Karpas-422 (cell line): ENCODE data around the gene KIF21B. TPM values are rescaled to one million over a fixed set of nuclear protein-coding genes. Genes with fewer than 3 reads are reported as not detected.
"Not testable (repeated sequence)": the region's sequence is repeated elsewhere in the genome, so short reads cannot be mapped to it uniquely, and the experiment has no call there.

ENCODE experiments used
- DNase-seq: peaks from one replicate; pipeline ENCODE4 v3.0.0-alpha.2; 2015
- H2AFZ ChIP-seq: fragments of 200-600 bp; sonication (generic); 2 replicates; pipeline ENCODE4 v1.6.1; 2014; ENCODE audit warnings: antibody characterized with exemption, low read length, mixed read lengths
- H3K27ac ChIP-seq: fragments of 200-600 bp; sonication (generic); 2 replicates; pipeline ENCODE4 v1.5.1; 2014; ENCODE audit warnings: mild to moderate bottlenecking, low read length, moderate library complexity
- H3K27me3 ChIP-seq: fragments of 200-600 bp; sonication (generic); 2 replicates; pipeline ENCODE4 v1.6.1; 2014; ENCODE audit warnings: low read length, mixed read lengths
- H3K36me3 ChIP-seq: fragments of 200-600 bp; sonication (generic); 2 replicates; pipeline ENCODE4 v1.6.1; 2014; ENCODE audit warnings: low read length, mixed read lengths; ENCODE audit not compliant: insufficient read depth
- H3K4me1 ChIP-seq: fragments of 200-600 bp; sonication (generic); 2 replicates; pipeline ENCODE4 v1.6.1; 2014; ENCODE audit warnings: mild to moderate bottlenecking, low read length, mixed read lengths
- H3K4me2 ChIP-seq: fragments of 200-600 bp; sonication (generic); 2 replicates; pipeline ENCODE4 v1.6.1; 2014; ENCODE audit warnings: low read length, low read depth, mild to moderate bottlenecking; ENCODE audit not compliant: poor library complexity, severe bottlenecking
- H3K4me3 ChIP-seq: fragments of 200-600 bp; sonication (generic); 2 replicates; pipeline ENCODE4 v1.5.1; 2014; ENCODE audit warnings: mild to moderate bottlenecking, antibody characterized with exemption, low read length, mixed read lengths
- H3K79me2 ChIP-seq: fragments of 200-600 bp; sonication (generic); 2 replicates; pipeline ENCODE4 v1.6.1; 2014; ENCODE audit warnings: mild to moderate bottlenecking, low read length, mixed read lengths
- H3K9ac ChIP-seq: fragments of 200-600 bp; sonication (generic); 2 replicates; pipeline ENCODE4 v1.6.0; 2014; ENCODE audit warnings: low read length
- H3K9me2 ChIP-seq: fragments of 200-600 bp; sonication (generic), shearing (Covaris generic); replicated peaks from 2 replicates; pipeline ENCODE4 v1.6.0; 2014; ENCODE audit warnings: mild to moderate bottlenecking, low read length, moderate library complexity; ENCODE audit not compliant: insufficient read depth
- H3K9me3 ChIP-seq: fragments of 300-700, 200-600 bp; sonication (generic); 2 replicates; pipeline ENCODE4 v1.6.1; 2014; ENCODE audit warnings: low read length, mixed read lengths
- H4K20me1 ChIP-seq: fragments of 200-600 bp; sonication (generic); 2 replicates; pipeline ENCODE4 v1.6.1; 2014; ENCODE audit warnings: mild to moderate bottlenecking, antibody characterized with exemption, low read length, low read depth; ENCODE audit not compliant: insufficient read depth
- total RNA-seq: library from RNA; depleted of rRNA; stranded (reverse); fragments of >200 nt; shearing (Covaris generic); gene quantifications from 2 replicates; pipeline ENCODE4 v1.2.3, GENCODE V29; 2014; ENCODE audit warnings: low replicate concordance

Gene KIF21B
- total RNA-seq, 1 experiment from 2014 or later = 0.22 TPM

DNA sequence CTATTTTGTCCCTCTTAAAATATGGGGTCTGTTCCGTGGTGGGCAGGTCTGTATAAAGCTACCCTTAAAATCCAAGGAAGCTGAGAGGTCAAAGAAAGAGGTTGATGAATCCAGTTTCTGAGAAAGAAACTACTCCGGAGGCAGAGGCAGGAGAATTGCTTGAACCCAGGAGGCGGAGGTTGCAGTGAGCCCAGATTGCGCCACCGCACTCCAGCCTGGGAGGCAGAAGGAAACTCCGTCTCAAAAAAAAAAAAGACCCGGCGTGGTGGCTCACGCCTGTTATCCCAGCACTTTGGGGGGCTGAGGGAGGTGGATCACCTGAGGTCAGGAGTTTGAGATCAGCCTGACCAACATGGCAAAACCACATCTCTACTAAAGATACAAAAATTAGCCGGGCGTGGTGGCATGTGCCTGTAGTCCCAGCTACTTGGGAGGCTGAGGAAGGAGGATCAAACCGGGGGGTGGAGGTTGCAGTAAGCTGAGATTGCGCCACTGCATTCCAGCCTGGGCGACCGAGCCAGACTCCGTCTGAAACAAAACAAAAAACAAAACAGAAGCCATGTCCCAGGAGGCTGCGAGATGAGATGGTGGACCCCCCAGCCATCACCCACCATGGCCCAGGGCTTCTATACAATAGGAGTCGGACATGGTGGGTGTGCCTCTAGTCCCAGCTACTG lies 88.1 kb downstream of the KIF21B start:
- not testable (repeated sequence) for H3K27ac ChIP-seq, H3K79me2 ChIP-seq, H3K4me1 ChIP-seq, DNase-seq, H3K9ac ChIP-seq, H2AFZ ChIP-seq, H3K9me3 ChIP-seq, H3K4me2 ChIP-seq, H3K9me2 ChIP-seq, H3K36me3 ChIP-seq, H4K20me1 ChIP-seq, H3K4me3 ChIP-seq, H3K27me3 ChIP-seq

DNA sequence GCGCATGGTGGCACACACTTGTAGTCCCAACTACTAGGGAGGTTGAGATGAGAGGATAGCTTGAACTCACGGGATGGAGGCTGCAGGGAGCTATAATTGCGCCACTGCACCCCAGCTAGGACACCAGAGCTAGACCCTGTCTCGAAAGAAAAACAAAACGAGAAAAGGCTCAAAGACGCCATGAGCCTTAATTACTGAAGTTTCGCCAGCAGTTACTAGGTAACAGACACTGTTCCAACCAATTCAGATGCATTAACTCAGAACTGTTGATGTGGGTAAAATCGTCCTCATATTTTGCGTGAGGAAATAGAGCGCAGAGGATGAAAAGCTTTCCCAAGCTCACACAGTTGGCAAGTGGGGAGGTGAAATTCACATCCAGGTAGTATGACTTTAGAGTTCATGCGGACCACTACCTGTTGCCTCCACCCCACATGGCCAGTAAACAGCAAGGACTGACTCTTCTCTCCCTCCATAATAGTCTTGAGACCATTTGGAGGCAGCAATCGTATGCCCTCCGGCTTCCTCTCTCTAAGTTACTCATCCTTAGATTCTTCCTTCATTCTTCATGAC lies 88.8 kb downstream of the KIF21B start:
- Histone ChIP-seq H3K9ac (no peak overlapping the region), H3K36me3 (no peaks in the 10 kb centered on the region), H3K4me3 (no peak overlapping the region), H3K27me3 (no peaks in the 10 kb centered on the region), H3K27ac (no peak overlapping the region), H3K79me2 (no peaks in the 10 kb centered on the region), H4K20me1 (no peaks in the 10 kb centered on the region), H3K9me3 (no peaks in the 10 kb centered on the region), H3K4me1 (no peaks in the 10 kb centered on the region), H3K9me2 (no peaks in the 10 kb centered on the region), H2AFZ (no peak overlapping the region), H3K4me2 (no peak overlapping the region)
- peak; percentile 37 for DNase-seq

DNA sequence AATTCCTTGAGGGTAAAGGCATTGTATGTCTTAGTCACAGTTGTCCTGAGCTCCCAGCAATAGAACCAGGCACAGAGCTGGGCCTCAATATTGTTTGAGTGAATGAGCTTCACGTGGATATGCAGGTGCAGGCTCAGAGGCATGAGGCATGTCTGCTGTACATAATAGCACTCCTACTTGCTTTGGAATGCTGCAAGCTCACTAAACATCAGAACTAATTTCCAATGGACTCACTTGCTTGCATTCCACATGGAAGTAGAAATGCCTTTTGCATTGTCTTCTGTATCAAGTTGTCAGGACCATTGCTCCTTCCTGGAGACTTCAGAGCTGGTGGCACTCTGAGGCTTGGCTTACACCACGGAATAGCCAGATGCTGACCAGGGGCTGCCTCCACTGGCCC lies 91.7 kb downstream of the KIF21B start:
- Histone ChIP-seq H3K9ac (no peak overlapping the region), H3K4me1 (no peaks in the 10 kb centered on the region), H3K79me2 (no peaks in the 10 kb centered on the region), H3K9me3 (no peaks in the 10 kb centered on the region), H3K4me3 (no peak overlapping the region), H3K27me3 (no peaks in the 10 kb centered on the region), H3K9me2 (no peaks in the 10 kb centered on the region), H2AFZ (no peak overlapping the region), H3K36me3 (no peaks in the 10 kb centered on the region), H4K20me1 (no peaks in the 10 kb centered on the region), H3K4me2 (no peak overlapping the region), H3K27ac (no peak overlapping the region)
- DNase-seq = no peak

DNA sequence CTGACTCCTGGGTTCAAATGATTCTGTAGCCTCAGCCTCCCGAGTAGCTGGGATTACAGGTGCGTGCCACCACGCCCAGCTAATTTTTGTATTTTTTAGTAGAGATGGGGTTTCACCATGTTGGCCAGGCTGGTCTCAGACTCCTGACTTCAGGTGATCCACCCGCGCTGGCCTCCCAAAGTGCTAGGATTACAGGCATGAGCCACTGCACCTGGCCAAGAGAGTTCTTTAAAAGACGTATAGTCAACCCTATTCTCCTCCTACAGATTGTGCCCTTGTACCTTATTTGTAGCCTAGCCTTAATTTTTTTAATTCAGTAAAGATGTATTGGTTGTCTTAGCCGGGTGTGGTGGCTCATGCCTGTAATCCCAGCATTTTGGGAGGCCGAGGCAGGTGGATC lies 93.2 kb downstream of the KIF21B start:
- not testable (repeated sequence) for H3K27ac ChIP-seq, H3K4me3 ChIP-seq, H3K79me2 ChIP-seq, H3K9me2 ChIP-seq, H3K4me1 ChIP-seq, DNase-seq, H3K4me2 ChIP-seq, H3K9me3 ChIP-seq, H3K9ac ChIP-seq, H3K36me3 ChIP-seq, H4K20me1 ChIP-seq, H2AFZ ChIP-seq, H3K27me3 ChIP-seq

DNA sequence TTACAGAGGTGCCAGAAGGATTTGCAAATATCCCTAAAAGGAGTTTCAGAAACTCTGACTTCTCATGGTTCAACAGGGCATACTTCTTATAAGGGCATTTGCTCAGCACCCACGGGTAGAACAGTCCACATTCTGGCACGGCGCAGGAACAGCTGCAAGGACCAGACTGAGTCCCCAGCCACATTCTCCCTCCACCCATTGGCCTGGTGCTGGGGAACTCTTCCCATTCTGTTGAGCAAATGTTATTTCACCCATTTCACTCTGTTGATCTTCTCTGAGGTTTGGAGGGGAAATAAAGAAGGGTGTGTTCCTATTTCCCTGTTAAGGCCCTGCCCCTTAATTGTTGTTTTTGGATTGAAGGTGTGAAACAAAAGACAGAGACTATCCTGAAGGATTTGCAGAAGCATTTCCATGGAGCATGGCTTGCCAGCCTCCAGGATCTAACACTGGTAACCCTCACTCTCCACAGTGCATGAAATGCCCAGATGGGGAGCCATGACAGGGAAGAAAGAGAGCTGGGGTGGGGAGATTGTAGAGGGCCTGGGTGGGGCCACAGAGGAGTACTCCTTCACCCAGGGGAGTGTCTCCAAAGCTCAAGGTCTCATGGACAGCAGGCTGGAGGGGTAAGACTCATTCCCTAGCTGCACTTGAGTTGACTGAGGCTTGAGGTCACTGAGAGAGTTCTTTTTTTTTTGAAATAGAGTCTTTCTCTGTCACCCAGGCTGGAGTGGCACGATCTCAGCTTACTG lies 93.8 kb downstream of the KIF21B start:
- no peak overlapping the region for H2AFZ ChIP-seq
- no peaks in the 10 kb centered on the region for H3K9me2 ChIP-seq
- H3K79me2 ChIP-seq = no peaks in the 10 kb centered on the region
- no peaks in the 10 kb centered on the region for H4K20me1 ChIP-seq
- H3K27ac ChIP-seq = no peak overlapping the region
- H3K4me1 ChIP-seq = no peaks in the 10 kb centered on the region
- H3K4me3 ChIP-seq = no peak overlapping the region
- no peaks in the 10 kb centered on the region for H3K36me3 ChIP-seq
- no peaks in the 10 kb centered on the region for H3K9me3 ChIP-seq
- H3K9ac ChIP-seq = no peak overlapping the region
- no peak overlapping the region for H3K4me2 ChIP-seq
- no peaks in the 10 kb centered on the region for H3K27me3 ChIP-seq
- DNase-seq = peak; percentile 20

DNA sequence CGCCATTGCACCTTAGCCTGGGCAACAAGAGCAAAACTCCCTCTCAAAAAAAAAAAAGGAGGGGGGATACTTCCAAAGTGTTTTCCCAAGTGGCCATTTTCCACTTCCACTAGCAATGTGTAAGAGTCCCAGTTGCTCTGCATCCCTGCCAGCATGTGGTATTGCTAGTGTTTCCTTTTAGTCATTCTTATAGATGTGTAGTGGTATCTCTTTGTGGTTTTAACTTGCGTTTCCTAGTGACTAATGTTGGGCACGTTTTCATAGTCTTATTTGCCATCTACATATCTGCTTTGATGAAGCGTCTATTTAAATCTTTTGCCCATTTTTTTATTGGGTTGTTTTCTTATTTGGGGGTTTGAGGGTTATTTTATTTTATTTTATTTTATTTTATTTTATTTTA lies 97.7 kb downstream of the KIF21B start:
- Histone ChIP-seq H3K9me2 (no peaks in the 10 kb centered on the region), H2AFZ (no peak overlapping the region), H3K4me2 (no peak overlapping the region), H3K27ac (no peak overlapping the region), H4K20me1 (no peaks in the 10 kb centered on the region), H3K9ac (no peak overlapping the region), H3K4me3 (no peak overlapping the region), H3K27me3 (no peaks in the 10 kb centered on the region), H3K79me2 (no peaks in the 10 kb centered on the region), H3K36me3 (no peaks in the 10 kb centered on the region), H3K4me1 (no peaks in the 10 kb centered on the region), H3K9me3 (no peaks in the 10 kb centered on the region)
- DNase-seq = no peak

DNA sequence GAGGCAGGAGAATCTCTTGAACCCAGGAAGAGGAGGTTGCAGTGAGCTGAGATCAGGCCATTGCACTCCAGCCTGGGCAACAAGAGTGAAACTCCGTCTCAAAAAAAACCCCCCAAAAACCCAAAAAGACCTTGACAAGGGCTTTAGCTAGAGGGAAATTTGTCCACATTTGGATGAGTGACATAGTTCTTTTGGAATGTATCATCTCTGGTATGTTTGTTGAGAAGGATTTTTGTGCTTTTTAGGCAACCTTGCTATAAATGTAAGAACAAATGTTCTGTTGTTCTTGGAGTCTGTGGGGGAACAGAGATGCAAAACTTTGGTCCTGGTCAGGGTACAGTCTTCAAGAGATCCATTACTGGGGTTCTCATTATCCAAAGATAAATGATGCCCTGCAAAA lies 99.9 kb downstream of the KIF21B start:
- no peak overlapping the region for H3K4me2 ChIP-seq
- no peaks in the 10 kb centered on the region for H3K79me2 ChIP-seq
- H3K27me3 ChIP-seq = no peaks in the 10 kb centered on the region
- H3K36me3 ChIP-seq = no peaks in the 10 kb centered on the region
- no peak overlapping the region for H3K4me3 ChIP-seq
- no peak overlapping the region for H3K27ac ChIP-seq
- DNase-seq = no peak
- no peaks in the 10 kb centered on the region for H4K20me1 ChIP-seq
- H3K9ac ChIP-seq = no peak overlapping the region
- H3K9me3 ChIP-seq = no peaks in the 10 kb centered on the region
- H2AFZ ChIP-seq = no peak overlapping the region
- no peaks in the 10 kb centered on the region for H3K9me2 ChIP-seq
- no peaks in the 10 kb centered on the region for H3K4me1 ChIP-seq

DNA sequence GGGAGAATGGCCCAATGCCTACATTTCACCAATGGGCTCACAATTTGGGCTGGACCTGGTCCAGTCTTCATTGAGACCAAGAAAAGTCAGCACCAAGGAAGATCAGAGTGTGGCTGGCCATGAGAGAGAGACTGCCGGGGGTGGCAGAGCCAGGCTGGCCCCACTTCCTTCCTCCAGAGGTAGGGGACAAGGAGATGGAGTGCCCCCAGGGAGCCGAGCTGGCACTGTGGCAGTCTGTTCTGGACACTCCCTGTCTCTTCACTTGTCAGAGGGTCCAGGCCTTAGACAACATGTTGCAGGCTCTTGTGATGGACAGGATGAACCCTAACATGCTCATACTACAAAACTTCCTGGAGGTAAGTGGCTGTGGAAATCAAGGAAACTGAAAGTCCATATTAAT lies 101.1 kb downstream of the KIF21B start:
- no peak overlapping the region for H3K4me3 ChIP-seq
- no peak for DNase-seq
- no peaks in the 10 kb centered on the region for H3K27me3 ChIP-seq
- no peak overlapping the region for H3K27ac ChIP-seq
- no peaks in the 10 kb centered on the region for H3K9me3 ChIP-seq
- no peaks in the 10 kb centered on the region for H3K79me2 ChIP-seq
- no peaks in the 10 kb centered on the region for H3K36me3 ChIP-seq
- no peak overlapping the region for H2AFZ ChIP-seq
- no peak overlapping the region for H3K9ac ChIP-seq
- H4K20me1 ChIP-seq = no peaks in the 10 kb centered on the region
- H3K4me1 ChIP-seq = no peaks in the 10 kb centered on the region
- H3K9me2 ChIP-seq = no peaks in the 10 kb centered on the region
- H3K4me2 ChIP-seq = no peak overlapping the region
